ENCODE measurements around the gene NAALADL2.
"Not testable (repeated sequence)": the region's sequence is repeated elsewhere in the genome, so short reads cannot be mapped to it uniquely, and the experiment has no call there.

NAALADL2 gene

GRCh38 chr3:175456466-175456865 is 597.3 kb downstream of the NAALADL2 start:
- H3K27ac ChIP-seq (ENCODE audit: low read length): no peak overlapping the region
- no peak overlapping the region for H3K4me3 ChIP-seq (ENCODE audit: low read depth in 1 of 2, low read length in 2 of 2)
- no peaks in the 10 kb centered on the region for H3K79me2 ChIP-seq (ENCODE audit: insufficient read depth, low read length)
- no peak overlapping the region for H3K9ac ChIP-seq (ENCODE audit: low read depth, low read length)
- no peak for TF ChIP-seq EZH2 (IDR thresholded peaks at IDR 0.05; ENCODE audit: borderline replicate concordance, low read depth, low read length, severe bottlenecking)
- no peak for TF ChIP-seq CTCF (IDR thresholded peaks at IDR 0.05; ENCODE audit: borderline replicate concordance, extremely low read depth, low read length, poor library complexity, severe bottlenecking)
- no peak overlapping the region for H2AFZ ChIP-seq (ENCODE audit: low read depth, low read length)
- no peak overlapping the region for H3K4me2 ChIP-seq (ENCODE audit: insufficient read depth, low read length)
- no peaks in the 10 kb centered on the region for H3K4me1 ChIP-seq (ENCODE audit: insufficient read depth, low read length)
- no peaks in the 10 kb centered on the region for H4K20me1 ChIP-seq (ENCODE audit: insufficient read depth, low read length)
- no peaks in the 10 kb centered on the region for H3K36me3 ChIP-seq (ENCODE audit: insufficient read depth, low read length)
- H3K27me3 ChIP-seq (ENCODE audit: insufficient read depth, low read length, poor library complexity): no peaks in the 10 kb centered on the region
- no peaks in the 10 kb centered on the region for H3K9me3 ChIP-seq (ENCODE audit: insufficient read depth, low read length, severe bottlenecking)
- no peak for DNase-seq
- ATAC-seq (ENCODE audit: insufficient read depth, low read depth): no peak

- Histone ChIP-seq H3K4me3 (ENCODE audit: low read depth in 1 of 2, low read length in 2 of 2) (no peak overlapping the region), H4K20me1 (ENCODE audit: insufficient read depth, low read length) (no peaks in the 10 kb centered on the region), H3K4me1 (ENCODE audit: insufficient read depth, low read length) (no peaks in the 10 kb centered on the region), H3K79me2 (ENCODE audit: insufficient read depth, low read length) (no peaks in the 10 kb centered on the region), H3K36me3 (ENCODE audit: insufficient read depth, low read length) (no peaks in the 10 kb centered on the region), H3K27ac (ENCODE audit: low read length) (no peak overlapping the region), H3K9ac (ENCODE audit: low read depth, low read length) (no peak overlapping the region), H3K27me3 (ENCODE audit: insufficient read depth, low read length, poor library complexity) (no peaks in the 10 kb centered on the region), H3K4me2 (ENCODE audit: insufficient read depth, low read length) (no peak overlapping the region), H2AFZ (ENCODE audit: low read depth, low read length) (no peak overlapping the region), H3K9me3 (ENCODE audit: insufficient read depth, low read length, severe bottlenecking) (no peaks in the 10 kb centered on the region)
- ATAC-seq (ENCODE audit: insufficient read depth, low read depth) (no peak), DNase-seq (no peak)
- no peak for TF ChIP-seq CTCF (IDR thresholded peaks at IDR 0.05; ENCODE audit: borderline replicate concordance, extremely low read depth, low read length, poor library complexity, severe bottlenecking)
- TF ChIP-seq EZH2 (IDR thresholded peaks at IDR 0.05; ENCODE audit: borderline replicate concordance, low read depth, low read length, severe bottlenecking): no peak
Observed at GRCh38 chr3:175457301-175457700, 598.2 kb downstream of the NAALADL2 start.

GRCh38 chr3:175460849-175461399 is 601.8 kb downstream of the NAALADL2 start:
- H3K4me2 ChIP-seq (ENCODE audit: insufficient read depth, low read length); H4K20me1 ChIP-seq (ENCODE audit: insufficient read depth, low read length); DNase-seq: not testable (repeated sequence)

GRCh38 chr3:175464362-175464761 is 605.2 kb downstream of the NAALADL2 start:
- H3K27ac ChIP-seq (ENCODE audit: low read length): no peak overlapping the region
- no peak overlapping the region for H3K4me3 ChIP-seq (ENCODE audit: low read depth in 1 of 2, low read length in 2 of 2)
- no peak for TF ChIP-seq CTCF (IDR thresholded peaks at IDR 0.05; ENCODE audit: borderline replicate concordance, extremely low read depth, low read length, poor library complexity, severe bottlenecking)
- TF ChIP-seq EZH2 (IDR thresholded peaks at IDR 0.05; ENCODE audit: borderline replicate concordance, low read depth, low read length, severe bottlenecking): no peak
- H3K27me3 ChIP-seq (ENCODE audit: insufficient read depth, low read length, poor library complexity): no peaks in the 10 kb centered on the region
- no peak for DNase-seq
- ATAC-seq (ENCODE audit: insufficient read depth, low read depth): no peak
- H4K20me1 ChIP-seq (ENCODE audit: insufficient read depth, low read length): no peaks in the 10 kb centered on the region
- H3K4me2 ChIP-seq (ENCODE audit: insufficient read depth, low read length): no peak overlapping the region
- H3K4me1 ChIP-seq (ENCODE audit: insufficient read depth, low read length): no peaks in the 10 kb centered on the region
- H2AFZ ChIP-seq (ENCODE audit: low read depth, low read length): no peak overlapping the region
- no peaks in the 10 kb centered on the region for H3K79me2 ChIP-seq (ENCODE audit: insufficient read depth, low read length)
- no peak overlapping the region for H3K9ac ChIP-seq (ENCODE audit: low read depth, low read length)
- H3K9me3 ChIP-seq (ENCODE audit: insufficient read depth, low read length, severe bottlenecking): no peaks in the 10 kb centered on the region
- no peaks in the 10 kb centered on the region for H3K36me3 ChIP-seq (ENCODE audit: insufficient read depth, low read length)

More at GRCh38 chr3:175460849-175461399, 601.8 kb downstream of the NAALADL2 start:
- ATAC-seq (ENCODE audit: insufficient read depth, low read depth); H3K4me1 ChIP-seq (ENCODE audit: insufficient read depth, low read length); H3K79me2 ChIP-seq (ENCODE audit: insufficient read depth, low read length); H3K9me3 ChIP-seq (ENCODE audit: insufficient read depth, low read length, severe bottlenecking); H2AFZ ChIP-seq (ENCODE audit: low read depth, low read length); H3K27ac ChIP-seq (ENCODE audit: low read length); H3K27me3 ChIP-seq (ENCODE audit: insufficient read depth, low read length, poor library complexity); H3K4me3 ChIP-seq (ENCODE audit: low read depth in 1 of 2, low read length in 2 of 2); H3K9ac ChIP-seq (ENCODE audit: low read depth, low read length); H3K36me3 ChIP-seq (ENCODE audit: insufficient read depth, low read length): not testable (repeated sequence)

Measured in DND-41 (cell line).